Measurements from ENCODE around the gene SMURF1. TPM values are rescaled to one million over a fixed set of nuclear protein-coding genes. Genes with fewer than 3 reads are reported as not detected.

The SMURF1 gene
- total RNA-seq, 6 donors from 2014 or later = 33.0 to 54.4 (median 45.9) TPM

- DNase-seq (no peak), ATAC-seq (ENCODE audit: low FRiP score in 2 of 2) (no peak)
- peaks cover 0 to 23% (median 2%) of the 10 kb centered on the region in 4 donors for H3K36me3 ChIP-seq
- H3K27ac ChIP-seq = no peak overlapping the region
- no peak overlapping the region for H3K4me3 ChIP-seq
- no peaks in the 10 kb centered on the region for H3K27me3 ChIP-seq
- peaks cover 0 to 18% (median 6%) of the 10 kb centered on the region in 4 donors for H3K4me1 ChIP-seq
- TF ChIP-seq POLR2AphosphoS5 (IDR thresholded peaks at IDR 0.05) = no peak
- no peak for TF ChIP-seq POLR2A (IDR thresholded peaks at IDR 0.05)
- TF ChIP-seq, protein P1, sequence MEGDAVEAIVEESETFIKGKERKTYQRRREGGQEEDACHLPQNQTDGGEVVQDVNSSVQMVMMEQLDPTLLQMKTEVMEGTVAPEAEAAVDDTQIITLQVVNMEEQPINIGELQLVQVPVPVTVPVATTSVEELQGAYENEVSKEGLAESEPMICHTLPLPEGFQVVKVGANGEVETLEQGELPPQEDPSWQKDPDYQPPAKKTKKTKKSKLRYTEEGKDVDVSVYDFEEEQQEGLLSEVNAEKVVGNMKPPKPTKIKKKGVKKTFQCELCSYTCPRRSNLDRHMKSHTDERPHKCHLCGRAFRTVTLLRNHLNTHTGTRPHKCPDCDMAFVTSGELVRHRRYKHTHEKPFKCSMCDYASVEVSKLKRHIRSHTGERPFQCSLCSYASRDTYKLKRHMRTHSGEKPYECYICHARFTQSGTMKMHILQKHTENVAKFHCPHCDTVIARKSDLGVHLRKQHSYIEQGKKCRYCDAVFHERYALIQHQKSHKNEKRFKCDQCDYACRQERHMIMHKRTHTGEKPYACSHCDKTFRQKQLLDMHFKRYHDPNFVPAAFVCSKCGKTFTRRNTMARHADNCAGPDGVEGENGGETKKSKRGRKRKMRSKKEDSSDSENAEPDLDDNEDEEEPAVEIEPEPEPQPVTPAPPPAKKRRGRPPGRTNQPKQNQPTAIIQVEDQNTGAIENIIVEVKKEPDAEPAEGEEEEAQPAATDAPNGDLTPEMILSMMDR (IDR thresholded peaks at IDR 0.05) = no peak
- no peak for TF ChIP-seq EP300 (IDR thresholded peaks at IDR 0.05)
- WGBS, 2 donors = 75 to 92% methylated on average over 3 of the region's 3 CpGs
- no peaks in the 10 kb centered on the region for H3K9me3 ChIP-seq
These were observed 123.5 kb downstream of the SMURF1 start for GRCh38 chr7:99020413-99020715.

DNA sequence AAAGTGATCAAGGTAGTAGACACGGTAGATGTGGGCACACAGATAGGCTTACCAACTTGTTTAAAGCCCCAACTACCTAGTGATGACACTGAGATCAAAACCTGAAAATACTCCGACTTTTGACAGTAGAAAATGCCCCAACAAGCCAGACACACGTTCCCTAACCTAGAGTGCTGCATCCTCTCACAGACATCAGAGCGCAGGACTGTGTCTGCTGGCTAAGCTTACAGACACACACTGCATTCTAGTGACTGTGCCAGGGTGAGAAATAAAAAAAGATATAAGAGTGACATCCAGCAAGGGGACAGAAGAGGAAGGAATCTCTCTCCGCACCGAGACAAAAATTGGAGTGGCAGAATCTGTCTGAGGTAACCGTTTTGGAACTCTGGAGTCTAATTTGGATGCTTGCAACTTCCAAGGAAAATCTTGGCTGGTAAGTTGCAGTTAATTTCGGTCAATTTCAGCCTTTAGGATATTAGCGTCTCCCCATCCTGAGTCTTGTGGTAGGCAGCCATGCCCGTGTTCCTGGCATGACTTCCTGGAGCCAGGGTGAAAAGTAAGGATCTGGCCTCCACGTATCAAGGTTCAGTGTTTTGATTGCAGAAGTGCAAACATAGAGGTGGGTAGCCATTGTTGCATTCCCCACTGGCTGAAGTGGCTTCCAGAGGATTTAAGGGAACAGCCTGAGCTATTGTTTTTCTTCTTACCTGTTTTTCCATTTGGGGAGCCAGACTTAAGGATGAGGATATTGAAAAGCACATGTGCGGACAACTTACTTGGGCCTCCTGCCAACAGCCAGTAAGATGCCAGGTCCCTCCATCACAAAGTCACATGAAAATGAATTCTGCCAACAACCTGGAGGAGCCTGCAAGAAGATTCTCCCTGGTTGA, 124.1 kb downstream of the SMURF1 start:
- ATAC-seq (ENCODE audit: low FRiP score in 2 of 2) (no peak), DNase-seq (peak in 1 of 2 donors; percentile 18)
- Histone ChIP-seq H3K36me3 (peaks cover 0 to 29% (median 3%) of the 10 kb centered on the region in 4 donors), H3K27ac (no peak overlapping the region), H3K27me3 (no peaks in the 10 kb centered on the region), H3K9me3 (no peaks in the 10 kb centered on the region), H3K4me3 (no peak overlapping the region), H3K4me1 (peaks cover 0 to 18% (median 6%) of the 10 kb centered on the region in 4 donors)
- no peak for TF ChIP-seq POLR2AphosphoS5 (IDR thresholded peaks at IDR 0.05)
- TF ChIP-seq POLR2A (IDR thresholded peaks at IDR 0.05) = no peak
- no peak for TF ChIP-seq EP300 (IDR thresholded peaks at IDR 0.05)
- TF ChIP-seq, protein P1 (IDR thresholded peaks at IDR 0.05) = no peak
- WGBS, 2 donors = 90 to 93% methylated on average over 12 of the region's 12 CpGs

- DNase-seq (no peak), ATAC-seq (ENCODE audit: low FRiP score in 2 of 2) (no peak)
- H3K36me3 ChIP-seq = peaks cover 33 to 65% (median 36%) of the 10 kb centered on the region in 4 donors
- H3K4me1 ChIP-seq = peaks cover 0 to 7% (median 0%) of the 10 kb centered on the region in 4 donors
- 93 to 95% methylated on average over 3 to 8 of the region's 8 CpGs for WGBS, 2 donors
- H3K27ac ChIP-seq = no peak overlapping the region
- H3K4me3 ChIP-seq = no peak overlapping the region
- TF ChIP-seq POLR2A (IDR thresholded peaks at IDR 0.05) = no peak
- TF ChIP-seq, protein P1 (IDR thresholded peaks at IDR 0.05) = no peak
- TF ChIP-seq POLR2AphosphoS5 (IDR thresholded peaks at IDR 0.05) = no peak
- no peak for TF ChIP-seq EP300 (IDR thresholded peaks at IDR 0.05)
- H3K9me3 ChIP-seq = no peaks in the 10 kb centered on the region
- H3K27me3 ChIP-seq = no peaks in the 10 kb centered on the region
These were observed 127.7 kb downstream of the SMURF1 start for GRCh38 chr7:99016196-99016595.

GRCh38 chr7:99014113-99014985, 129.6 kb downstream of the SMURF1 start:
- no peak overlapping the region for H3K27ac ChIP-seq
- WGBS, 2 donors = 95 to 100% methylated on average over 9 to 18 of the region's 18 CpGs
- DNase-seq (peak in 1 of 2 donors; percentile 15), ATAC-seq (ENCODE audit: low FRiP score in 2 of 2) (peak in 1 of 2 donors; percentile 57)
- no peak for TF ChIP-seq EP300 (IDR thresholded peaks at IDR 0.05)
- no peak for TF ChIP-seq POLR2A (IDR thresholded peaks at IDR 0.05)
- TF ChIP-seq, protein P1 (IDR thresholded peaks at IDR 0.05) = no peak
- TF ChIP-seq POLR2AphosphoS5 (IDR thresholded peaks at IDR 0.05) = no peak
- no peak overlapping the region for H3K4me3 ChIP-seq
- H3K9me3 ChIP-seq = no peaks in the 10 kb centered on the region
- H3K36me3 ChIP-seq = peaks cover 43 to 70% (median 47%) of the 10 kb centered on the region in 4 donors
- H3K27me3 ChIP-seq = no peaks in the 10 kb centered on the region
- H3K4me1 ChIP-seq = peaks cover 0 to 2% (median 0%) of the 10 kb centered on the region in 4 donors
